ENCODE results near the gene RASSF8. TPM values are rescaled to one million over a fixed set of nuclear protein-coding genes. Genes with fewer than 3 reads are reported as not detected.

The RASSF8 gene
- total RNA-seq, 1 donor from 2014 or later = 60.6 TPM

GRCh38 chr12:26029736-26030022 lies 71.2 kb downstream of the RASSF8 start:
- peaks cover 48% of the 10 kb centered on the region for H3K4me1 Mint-ChIP-seq
- peaks cover 9% of the 10 kb centered on the region for H3K36me3 Mint-ChIP-seq
- H3K27ac Mint-ChIP-seq = no peak overlapping the region

GRCh38 chr12:26030371-26030770 lies 71.9 kb downstream of the RASSF8 start:
- TF ChIP-seq CTCF (IDR thresholded peaks at IDR 0.05; ENCODE audit: unreplicated experiment) = no peak
- Mint-ChIP-seq H3K4me1 (peaks cover 48% of the 10 kb centered on the region), H3K9me3 (peaks cover 7% of the 10 kb centered on the region), H3K27me3 (ENCODE audit: low read depth) (no peaks in the 10 kb centered on the region), H3K27ac (no peak overlapping the region), H3K4me3 (no peak overlapping the region), H3K36me3 (peaks cover 6% of the 10 kb centered on the region)
- DNase-seq (ENCODE audit: low spot score in 2 of 2, unreplicated experiment in 2 of 2) = no peak

More at GRCh38 chr12:26029736-26030022, 71.2 kb downstream of the RASSF8 start:
- H3K9me3 Mint-ChIP-seq = peaks cover 7% of the 10 kb centered on the region
- TF ChIP-seq CTCF (IDR thresholded peaks at IDR 0.05; ENCODE audit: unreplicated experiment) = no peak
- no peak for DNase-seq (ENCODE audit: low spot score in 2 of 2, unreplicated experiment in 2 of 2)
- H3K4me3 Mint-ChIP-seq = no peak overlapping the region
- H3K27me3 Mint-ChIP-seq (ENCODE audit: low read depth) = no peaks in the 10 kb centered on the region

- DNase-seq (ENCODE audit: low spot score in 2 of 2, unreplicated experiment in 2 of 2) = no peak
- no peak for TF ChIP-seq CTCF (IDR thresholded peaks at IDR 0.05; ENCODE audit: unreplicated experiment)
- Mint-ChIP-seq H3K27ac (no peak overlapping the region), H3K4me3 (no peak overlapping the region), H3K9me3 (peaks cover 4% of the 10 kb centered on the region), H3K36me3 (peaks cover 3% of the 10 kb centered on the region), H3K27me3 (ENCODE audit: low read depth) (no peaks in the 10 kb centered on the region), H3K4me1 (peaks cover 49% of the 10 kb centered on the region)
Observed at GRCh38 chr12:26031318-26031717, 72.8 kb downstream of the RASSF8 start.

- H3K27me3 Mint-ChIP-seq (ENCODE audit: low read depth) = no peaks in the 10 kb centered on the region
- no peaks in the 10 kb centered on the region for H3K36me3 Mint-ChIP-seq
- no peak overlapping the region for H3K4me3 Mint-ChIP-seq
- no peak overlapping the region for H3K27ac Mint-ChIP-seq
- H3K9me3 Mint-ChIP-seq = peaks cover 1% of the 10 kb centered on the region
- H3K4me1 Mint-ChIP-seq = peaks cover 49% of the 10 kb centered on the region
- DNase-seq (ENCODE audit: low spot score in 2 of 2, unreplicated experiment in 2 of 2) = no peak
- TF ChIP-seq CTCF (IDR thresholded peaks at IDR 0.05; ENCODE audit: unreplicated experiment) = no peak
Observed at GRCh38 chr12:26031827-26032226, 73.3 kb downstream of the RASSF8 start.

GRCh38 chr12:26032290-26032689 lies 73.8 kb downstream of the RASSF8 start:
- Mint-ChIP-seq H3K4me1 (peaks cover 51% of the 10 kb centered on the region), H3K36me3 (no peaks in the 10 kb centered on the region), H3K27ac (no peak overlapping the region), H3K27me3 (ENCODE audit: low read depth) (no peaks in the 10 kb centered on the region), H3K9me3 (no peaks in the 10 kb centered on the region), H3K4me3 (no peak overlapping the region)
- DNase-seq (ENCODE audit: low spot score in 2 of 2, unreplicated experiment in 2 of 2) = no peak
- no peak for TF ChIP-seq CTCF (IDR thresholded peaks at IDR 0.05; ENCODE audit: unreplicated experiment)

- Mint-ChIP-seq H3K27me3 (ENCODE audit: low read depth) (no peaks in the 10 kb centered on the region), H3K27ac (peak overlapping the region; percentile 43), H3K9me3 (no peaks in the 10 kb centered on the region), H3K4me3 (no peak overlapping the region), H3K36me3 (no peaks in the 10 kb centered on the region), H3K4me1 (peaks cover 51% of the 10 kb centered on the region)
- no peak for TF ChIP-seq CTCF (IDR thresholded peaks at IDR 0.05; ENCODE audit: unreplicated experiment)
- no peak for DNase-seq (ENCODE audit: low spot score in 2 of 2, unreplicated experiment in 2 of 2)
Observed at GRCh38 chr12:26032719-26033241, 74.3 kb downstream of the RASSF8 start.

Measured in mesothelial cell of epicardium (in vitro differentiated cells).